ENCODE measurements around the gene ACE. TPM values are rescaled to one million over a fixed set of nuclear protein-coding genes. Genes with fewer than 3 reads are reported as not detected.
A peak's percentile ranks its signal among the peaks of the same experiment; 100 is the strongest.
"Not testable (repeated sequence)": the region's sequence is repeated elsewhere in the genome, so short reads cannot be mapped to it uniquely, and the experiment has no call there.

Gene ACE
- total RNA-seq, 1 donor from 2014 or later, result 9.6 TPM

GRCh38 chr17:63444457-63444856 lies 32.4 kb upstream of the ACE start:
- no peak for DNase-seq

- no peak for DNase-seq
These were observed 31.8 kb upstream of the ACE start for GRCh38 chr17:63445065-63445464.

GRCh38 chr17:63445571-63445953 lies 31.3 kb upstream of the ACE start:
- DNase-seq, result no peak

- peak; percentile 76 for DNase-seq
These were observed 30.7 kb upstream of the ACE start, which contains the start of gene CYB561 for GRCh38 chr17:63445954-63446752. Gene CYB561 (minus strand): TSS chr17:63446306. CDS start chr17:63437547, 8,759 bp downstream.

- DNase-seq, result peak; percentile 35
These were observed 29.9 kb upstream of the ACE start for GRCh38 chr17:63446753-63447470.

- DNase-seq, result no peak
These were observed 29.3 kb upstream of the ACE start for GRCh38 chr17:63447471-63448009.

GRCh38 chr17:63448655-63449054 lies 28.2 kb upstream of the ACE start:
- no peak for DNase-seq

- DNase-seq, result no peak
These were observed 26.3 kb upstream of the ACE start for GRCh38 chr17:63450551-63450950.

GRCh38 chr17:63451150-63451549 lies 25.7 kb upstream of the ACE start:
- DNase-seq, result no peak

GRCh38 chr17:63452046-63452961 lies 24.6 kb upstream of the ACE start:
- no peak for DNase-seq

GRCh38 chr17:63452962-63453551 lies 23.8 kb upstream of the ACE start:
- no peak for DNase-seq

- not testable (repeated sequence) for DNase-seq
These were observed 22.5 kb upstream of the ACE start for GRCh38 chr17:63454357-63454756.

- DNase-seq, result no peak
These were observed 21.9 kb upstream of the ACE start for GRCh38 chr17:63454915-63455314.

GRCh38 chr17:63455417-63455816 lies 21.4 kb upstream of the ACE start:
- DNase-seq, result no peak

GRCh38 chr17:63458478-63458877 lies 18.4 kb upstream of the ACE start:
- no peak for DNase-seq

- DNase-seq, result no peak
These were observed 16.8 kb upstream of the ACE start for GRCh38 chr17:63460018-63460417.

GRCh38 chr17:63463771-63464170 lies 13.1 kb upstream of the ACE start:
- no peak for DNase-seq

- no peak for DNase-seq
These were observed 12.1 kb upstream of the ACE start for GRCh38 chr17:63464691-63465236.

- DNase-seq, result not testable (repeated sequence)
These were observed 8.8 kb upstream of the ACE start for GRCh38 chr17:63468099-63468498.

GRCh38 chr17:63474174-63474573 lies 2.7 kb upstream of the ACE start:
- no peak for DNase-seq
